Measurements from ENCODE around the gene JADE2.
"Not testable (repeated sequence)": the region's sequence is repeated elsewhere in the genome, so short reads cannot be mapped to it uniquely, and the experiment has no call there.

Gene JADE2

DNA sequence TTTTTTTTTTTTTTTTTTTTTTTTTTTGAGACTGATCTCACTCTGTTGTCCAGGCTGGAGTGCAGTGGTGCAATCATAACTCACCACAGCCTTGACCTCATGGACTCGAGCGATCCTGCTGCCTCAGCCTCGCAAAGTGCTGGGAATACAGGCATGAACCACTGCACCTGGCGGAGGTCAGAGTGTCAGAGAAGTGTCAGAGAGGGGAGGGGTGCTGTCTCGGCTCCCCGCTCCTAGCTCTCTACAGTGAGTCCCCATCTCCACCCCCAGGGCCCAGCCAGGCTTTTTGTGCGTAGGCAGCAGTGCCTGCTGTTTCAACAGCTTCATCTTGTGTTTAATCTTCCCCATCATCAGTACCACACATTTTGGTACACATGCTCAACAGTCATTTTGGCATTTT lies 68.9 kb downstream of the JADE2 start:
- DNase-seq = no peak

DNA sequence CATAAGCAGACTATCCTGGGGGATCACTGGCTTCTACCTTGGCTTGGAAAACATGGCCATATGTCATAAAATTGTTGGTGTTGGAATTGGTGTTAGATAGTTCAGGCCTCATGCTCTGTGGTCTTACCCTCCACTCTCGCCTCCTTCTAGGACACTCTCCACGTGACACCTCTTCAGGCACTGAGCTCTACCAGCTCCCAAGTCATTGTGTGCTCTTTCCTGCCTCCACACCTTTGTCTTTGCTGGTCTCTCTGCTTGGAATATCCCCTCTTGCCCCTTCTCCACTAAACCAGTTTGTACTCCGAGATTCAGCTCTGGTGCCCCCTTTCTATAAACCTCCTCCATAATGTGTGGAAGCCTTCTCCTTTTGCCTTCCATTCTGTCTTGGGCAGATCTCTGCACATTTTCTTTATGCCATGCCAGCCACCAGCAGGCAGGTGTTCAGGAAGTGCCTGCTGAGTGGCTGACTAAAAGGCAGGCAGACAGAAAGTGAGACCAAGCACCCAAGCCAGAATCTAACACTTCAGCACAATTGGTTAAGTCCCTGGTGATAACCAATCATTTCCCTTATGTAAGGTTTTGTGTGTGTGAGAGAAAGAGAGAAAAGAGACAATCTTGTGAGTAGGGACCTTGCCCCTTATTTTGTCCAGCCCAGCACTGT lies 69.5 kb downstream of the JADE2 start:
- DNase-seq = no peak

DNA sequence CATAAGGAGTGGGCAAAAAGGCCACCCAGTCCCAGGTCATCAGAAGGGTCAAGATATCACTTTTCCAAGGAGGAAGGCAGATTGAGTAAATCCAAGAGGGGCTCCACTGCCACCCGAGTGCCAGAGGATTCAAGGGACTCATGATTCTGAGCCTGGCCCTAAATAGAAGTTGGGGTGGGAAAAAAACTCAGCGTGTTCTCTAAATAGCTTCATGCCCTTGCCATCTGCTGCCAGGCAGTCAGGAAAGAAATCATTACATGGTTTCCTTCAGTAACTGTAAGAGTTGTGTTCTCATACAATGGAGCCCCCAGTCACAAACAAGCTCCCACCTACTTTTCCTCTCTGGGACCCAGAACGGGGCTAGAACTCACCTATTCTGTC lies 70.0 kb downstream of the JADE2 start:
- no peak for DNase-seq

DNA sequence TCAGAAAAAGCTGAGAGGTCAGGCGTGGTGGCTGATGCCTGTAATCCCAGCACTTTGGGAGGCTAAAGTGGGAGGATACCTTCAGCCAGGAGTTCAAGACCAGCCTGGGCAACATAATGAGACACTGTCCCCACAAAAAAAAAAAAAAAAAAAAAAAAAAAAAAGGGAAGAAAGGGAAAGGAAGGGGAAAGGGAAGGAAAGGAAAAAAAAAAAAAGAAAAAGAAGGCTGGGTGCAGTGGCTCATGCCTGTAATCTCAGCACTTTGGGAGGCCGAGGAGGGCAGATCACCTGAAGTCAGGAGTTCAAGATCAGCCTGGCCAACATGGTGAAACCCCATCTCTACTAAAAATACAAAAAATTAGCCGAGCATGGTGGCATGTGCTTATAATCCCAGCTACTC lies 74.3 kb downstream of the JADE2 start:
- not testable (repeated sequence) for DNase-seq

DNA sequence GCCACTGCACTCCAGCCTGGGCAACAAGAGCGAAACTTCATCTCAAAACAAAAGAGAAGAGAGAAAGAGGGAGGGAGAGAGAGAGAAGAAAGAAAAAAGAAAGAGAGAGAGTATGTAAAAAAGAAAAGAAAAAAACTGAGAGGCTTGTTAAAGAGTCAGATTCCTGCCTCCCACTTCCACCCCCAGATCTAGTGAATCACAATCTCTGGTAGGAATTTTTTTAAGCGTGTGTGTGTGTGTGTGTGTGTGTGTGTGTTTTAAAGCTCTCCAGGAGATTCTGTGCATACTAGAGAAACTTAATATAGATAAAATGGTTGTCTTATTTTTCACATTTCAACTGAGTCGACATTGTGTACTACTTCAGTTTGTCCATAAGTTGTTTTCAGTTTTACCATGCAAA lies 75.1 kb downstream of the JADE2 start:
- DNase-seq = no peak

DNA sequence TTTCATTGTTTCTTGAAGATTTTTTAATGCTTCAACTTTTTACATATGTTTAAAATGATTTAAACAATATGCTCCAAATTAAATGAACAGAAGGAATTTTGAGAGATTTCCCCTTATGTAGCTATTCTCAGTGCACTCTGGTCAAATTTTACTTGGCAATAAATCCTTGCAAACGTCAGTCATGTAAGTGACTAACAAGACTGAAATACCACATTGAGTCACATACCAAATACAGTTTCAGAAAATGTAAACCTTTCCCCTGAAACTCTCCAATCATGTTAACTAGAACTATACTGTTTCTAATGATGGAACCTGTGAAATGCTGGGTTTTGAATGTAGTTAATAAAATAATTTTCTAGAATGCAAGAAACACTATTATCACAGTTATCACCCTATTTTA lies 77.6 kb downstream of the JADE2 start:
- no peak for DNase-seq

DNA sequence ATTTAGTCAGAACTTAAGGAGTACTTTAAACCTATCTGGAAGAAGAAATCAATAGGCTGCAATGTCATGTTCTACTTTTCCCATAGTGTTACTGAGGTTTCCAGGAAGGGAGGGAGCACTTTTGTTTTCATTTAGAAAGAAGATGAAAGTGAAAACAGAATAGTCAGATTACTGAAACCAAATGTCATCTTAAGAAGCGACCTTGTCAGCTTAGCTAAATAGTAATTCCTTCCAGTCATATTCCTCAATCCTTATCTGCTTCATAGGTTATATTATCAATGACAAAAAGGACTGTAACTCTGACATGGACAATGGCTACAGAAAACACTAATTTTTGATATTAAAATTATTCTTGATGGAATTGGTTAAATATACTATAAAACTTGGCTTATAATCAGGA lies 79.4 kb downstream of the JADE2 start:
- DNase-seq = no peak

DNA sequence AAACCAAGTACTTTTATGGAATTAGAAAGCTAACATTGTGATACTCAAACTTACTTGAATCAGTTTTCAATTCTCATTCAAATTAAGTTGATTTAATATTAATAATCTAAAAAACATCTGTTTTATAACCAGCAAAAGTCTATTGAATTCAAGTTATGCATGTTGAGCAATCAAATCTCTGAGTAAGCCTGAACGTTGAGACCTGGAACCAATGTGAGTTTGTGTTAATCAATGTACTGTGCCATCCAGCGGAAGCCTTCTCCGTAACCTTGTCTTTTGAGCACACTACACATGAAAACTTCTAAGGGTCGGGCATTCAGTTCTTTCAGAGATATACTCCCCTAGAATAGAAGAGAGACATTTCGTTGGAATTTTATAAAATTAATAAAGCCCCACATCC lies 81.3 kb downstream of the JADE2 start:
- DNase-seq = no peak

DNA sequence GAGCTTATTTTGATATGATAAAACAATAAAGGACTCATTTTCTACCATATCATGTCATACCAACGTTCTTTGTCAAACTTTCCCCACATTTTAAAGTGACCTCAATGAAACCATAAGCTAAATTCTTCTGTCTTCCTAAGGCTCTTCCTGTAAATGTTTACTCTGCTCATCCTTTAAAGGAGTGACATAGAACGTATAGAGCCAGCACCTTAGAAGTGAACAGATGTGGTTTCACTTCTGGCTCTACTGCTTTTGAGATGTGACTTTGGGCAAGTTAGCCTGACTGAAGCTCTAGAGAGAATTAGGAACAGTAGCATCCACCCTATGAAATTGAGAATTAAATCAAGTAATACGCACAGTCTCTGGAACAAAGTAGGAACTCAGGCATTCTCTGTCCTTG lies 83.1 kb downstream of the JADE2 start:
- no peak for DNase-seq

DNA sequence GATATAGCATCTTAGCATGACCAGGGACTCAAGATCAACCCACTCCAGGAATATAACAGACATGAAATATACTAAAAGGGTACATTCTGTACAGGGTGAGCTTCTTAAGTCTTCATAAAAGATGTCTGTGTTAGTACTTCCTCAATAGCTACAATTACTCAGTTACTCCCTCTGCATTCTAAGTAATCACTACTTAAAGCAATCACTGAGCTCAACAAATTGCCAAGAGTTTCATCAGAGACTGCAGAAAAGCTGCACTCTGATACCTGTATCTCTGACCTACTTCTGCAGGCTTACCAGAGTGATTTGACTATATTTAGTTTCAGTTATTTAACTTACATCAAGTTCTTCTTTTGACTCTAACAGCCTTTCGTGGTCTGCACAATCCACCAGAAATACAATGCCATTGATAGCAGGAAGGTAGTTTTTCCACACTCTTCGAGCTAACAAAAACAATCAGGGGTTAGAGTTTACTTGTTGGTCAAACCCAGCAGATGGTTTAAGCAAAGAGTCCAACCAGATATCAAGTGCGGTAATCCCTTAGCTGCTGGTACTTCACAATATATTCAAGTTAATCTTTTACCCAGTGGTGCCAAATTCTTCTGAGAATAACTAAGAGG lies 83.9 kb downstream of the JADE2 start:
- DNase-seq = no peak

DNA sequence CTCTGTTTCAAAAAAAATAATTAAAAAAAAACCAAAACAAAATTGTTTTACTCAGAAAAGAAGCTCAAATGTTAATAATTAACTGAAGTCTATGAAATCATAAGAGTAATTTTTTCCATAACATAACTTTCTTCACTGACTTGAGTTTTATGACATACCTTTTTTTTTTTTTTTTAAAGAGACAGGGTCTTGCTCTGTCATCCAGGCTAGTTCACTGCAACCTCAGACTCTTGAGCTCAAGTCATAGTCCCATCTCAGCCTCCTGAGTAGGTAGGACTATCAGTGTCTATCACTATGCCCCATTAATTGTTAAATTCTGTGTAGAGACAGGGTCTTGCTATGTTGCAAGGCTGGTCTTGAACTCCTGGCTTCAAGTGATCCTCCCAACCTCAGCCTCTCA lies 85.3 kb downstream of the JADE2 start:
- no peak for DNase-seq

DNA sequence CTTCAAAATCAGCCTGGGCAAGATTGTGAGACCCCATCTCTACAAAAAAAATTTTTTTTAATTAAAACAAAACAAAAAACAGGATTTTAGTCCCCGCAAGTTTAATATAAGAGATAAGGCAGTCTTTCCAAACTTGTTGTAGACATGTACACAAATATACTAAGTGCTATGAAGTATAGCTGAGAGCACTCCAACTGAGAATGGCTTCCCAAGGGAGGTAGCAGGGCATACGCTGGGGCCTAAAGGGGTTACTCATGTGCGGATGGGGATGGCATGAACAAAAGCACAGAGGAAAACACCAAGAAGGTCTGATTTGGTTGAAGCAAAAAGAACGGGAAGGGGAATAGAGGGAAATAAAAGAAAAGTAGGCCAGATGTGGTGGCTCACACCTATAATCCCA lies 86.0 kb downstream of the JADE2 start:
- no peak for DNase-seq

DNA sequence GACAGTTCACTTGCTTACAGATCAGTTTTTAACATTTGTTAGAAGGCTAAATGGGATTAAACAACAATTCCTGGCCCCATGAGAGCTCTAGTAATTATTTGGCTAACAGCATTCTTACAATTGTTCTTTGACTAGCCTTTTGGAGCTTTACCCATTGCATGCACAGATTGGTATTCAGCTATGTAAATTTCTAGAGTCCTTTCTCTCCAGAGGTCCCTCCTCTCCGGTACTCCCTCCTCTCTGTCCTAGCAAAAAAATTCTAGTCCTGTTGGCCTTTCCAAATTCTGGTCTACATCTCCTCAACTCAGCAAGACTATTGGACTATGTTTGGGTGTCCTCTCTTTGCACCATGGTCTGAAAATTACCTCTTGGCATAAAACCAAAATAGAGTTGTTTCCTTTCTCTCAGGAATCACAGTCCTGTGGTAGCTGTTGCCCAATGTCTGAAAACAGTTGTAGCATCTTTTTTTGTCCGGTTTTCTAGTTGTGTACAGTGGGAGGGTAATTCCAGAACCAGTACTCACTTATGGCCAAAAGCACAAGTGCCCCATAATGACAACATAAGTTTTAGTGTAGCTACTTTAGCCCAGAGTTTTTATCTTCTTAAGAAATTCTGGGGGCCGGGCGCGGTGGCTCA lies 89.1 kb downstream of the JADE2 start:
- DNase-seq = no peak

DNA sequence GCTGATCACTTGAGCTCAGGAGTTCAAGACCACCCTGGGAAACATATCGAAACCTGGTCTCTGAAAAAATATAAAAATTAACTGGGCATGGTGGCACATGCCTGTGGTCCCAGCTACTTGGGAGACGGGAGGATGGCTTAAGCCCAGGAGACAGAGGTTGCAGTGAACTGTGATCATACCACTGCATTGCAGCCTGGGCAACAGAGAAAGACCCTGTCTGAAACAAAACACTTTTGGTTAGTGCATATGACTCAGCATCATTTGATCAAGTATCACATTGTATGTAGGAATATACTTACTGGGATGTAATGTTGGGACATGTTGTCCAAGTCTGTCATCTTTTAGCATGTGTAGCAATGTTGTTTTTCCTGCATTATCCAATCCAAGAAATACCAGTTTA lies 95.2 kb downstream of the JADE2 start:
- DNase-seq = no peak

DNA sequence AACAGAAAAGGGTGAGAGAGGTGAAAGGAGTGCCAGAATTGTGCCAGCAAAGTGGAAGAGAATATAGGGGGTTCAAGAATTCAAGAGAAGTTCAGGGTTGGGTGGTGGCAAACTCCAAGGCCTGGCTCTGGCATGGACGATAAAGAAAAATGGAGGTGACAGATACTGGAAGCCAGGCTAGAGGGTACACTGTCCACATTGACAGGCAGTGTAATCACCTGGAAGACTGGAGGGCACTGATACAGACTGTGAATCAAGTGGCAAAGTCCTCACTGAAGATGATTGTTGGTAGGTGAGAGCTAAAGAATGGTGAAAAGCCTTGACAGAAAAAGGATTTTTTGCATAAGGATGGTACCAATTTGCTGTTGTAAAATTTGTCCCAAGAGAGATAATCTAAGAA lies 100.1 kb downstream of the JADE2 start:
- DNase-seq = no peak

DNA sequence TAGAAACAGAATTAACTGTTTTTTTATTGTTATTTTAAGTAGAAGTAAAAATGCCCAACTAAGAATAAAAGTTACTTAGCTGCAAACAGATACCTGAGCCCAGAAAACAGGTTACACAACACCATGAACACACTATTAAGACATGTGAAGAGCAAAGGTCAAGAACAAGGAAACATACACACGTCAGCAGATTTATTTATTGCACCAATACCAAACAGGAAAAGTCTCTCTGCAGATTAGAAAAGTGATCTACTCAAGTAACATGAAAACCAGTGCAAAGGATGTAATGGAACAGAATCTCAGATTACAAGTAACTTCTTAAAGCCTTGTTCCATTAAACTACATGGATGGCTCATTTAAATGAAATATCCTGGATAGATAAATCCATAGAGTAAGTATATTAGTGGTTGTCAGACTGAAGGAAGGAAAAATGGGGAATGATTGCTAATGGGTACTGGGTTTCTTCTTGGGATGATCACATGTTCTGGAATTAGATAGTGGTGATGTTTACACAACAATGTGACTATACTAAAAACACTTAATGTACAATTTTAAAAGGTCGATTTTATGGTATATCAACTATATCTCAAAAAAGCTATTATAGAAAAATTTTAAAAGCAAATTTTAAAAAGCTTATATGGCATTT lies 101.0 kb downstream of the JADE2 start:
- DNase-seq = no peak
